A673 (cell line): ENCODE results near the gene CST5. TPM values are rescaled to one million over a fixed set of nuclear protein-coding genes. Genes with fewer than 3 reads are reported as not detected.

ENCODE experiments used
- BruUV-seq: library from RNA; stranded (reverse); fragments of 400-500 nt; replicated peaks from 2 replicates; lab custom pipeline; 2021; lab: Mats Ljungman, UMichigan
- CTCF ChIA-PET: fragments of 300-600 bp; sonication (Branson Sonifier 250); formaldehyde crosslinking; loops from one replicate; lab custom pipeline; 2022; ENCODE audit warnings: antibody characterized with exemption; lab: Charles Lee
- POLR2A ChIA-PET: fragments of 300-600 bp; sonication (Branson Sonifier 250); formaldehyde crosslinking; loops from one replicate; lab custom pipeline; 2022; ENCODE audit warnings: antibody characterized with exemption; ENCODE audit not compliant: low non-redundant PET; lab: Charles Lee
- DNase-seq: peaks from one replicate; pipeline ENCODE4 v3.0.0-alpha.2; 2015; ENCODE audit warnings: low spot score
- H3K27ac ChIP-seq: fragments of 200-600 bp; sonication (generic); 2 replicates; pipeline ENCODE4 v1.5.1; 2016; ENCODE audit warnings: mixed run types, low read depth, mild to moderate bottlenecking, mixed read lengths, antibody characterized with exemption, low read length; ENCODE audit not compliant: poor library complexity, severe bottlenecking
- H3K27me3 ChIP-seq: fragments of 200-600 bp; sonication (generic); replicated peaks from 2 replicates; pipeline ENCODE4 v1.6.1; 2017; ENCODE audit warnings: mixed run types, low read depth, mild to moderate bottlenecking, mixed read lengths, antibody characterized with exemption, low read length; ENCODE audit not compliant: insufficient read depth, poor library complexity
- H3K36me3 ChIP-seq: fragments of 200-600 bp; sonication (generic); 2 replicates; pipeline ENCODE4 v1.6.1; 2016; ENCODE audit warnings: mixed run types, mild to moderate bottlenecking, mixed read lengths, antibody characterized with exemption, low read length; ENCODE audit not compliant: insufficient read depth, poor library complexity, severe bottlenecking
- H3K4me1 ChIP-seq: fragments of 200-600 bp; sonication (generic); 2 replicates; pipeline ENCODE4 v1.6.1; 2017; ENCODE audit warnings: mixed run types, mild to moderate bottlenecking, mixed read lengths, antibody characterized with exemption, low read length; ENCODE audit not compliant: insufficient read depth, poor library complexity, severe bottlenecking
- H3K4me3 ChIP-seq: fragments of 200-600 bp; sonication (generic); 2 replicates; pipeline ENCODE4 v1.5.1; 2016; ENCODE audit warnings: low read depth, mixed run types, mild to moderate bottlenecking, mixed read lengths, low read length; ENCODE audit not compliant: poor library complexity, severe bottlenecking
- H3K9me3 ChIP-seq: fragments of 200-600 bp; sonication (generic); 2 replicates; pipeline ENCODE4 v1.6.1; 2016; ENCODE audit warnings: mixed run types, low read depth, mild to moderate bottlenecking, mixed read lengths, antibody characterized with exemption, low read length; ENCODE audit not compliant: poor library complexity, severe bottlenecking
- CTCF ChIP-seq: fragments of 300-800, 200-600 bp; sonication (generic); conservative IDR thresholded peaks from 2 replicates; pipeline ENCODE4 v1.5.1; 2017; ENCODE audit warnings: low read depth, mild to moderate bottlenecking, antibody characterized with exemption, low read length, moderate library complexity, mixed read lengths
- EZH2 ChIP-seq: fragments of 200-600 bp; sonication (generic); IDR thresholded peaks from 2 replicates; pipeline ENCODE4 v1.6.1; 2017; ENCODE audit warnings: borderline replicate concordance, low read depth, mild to moderate bottlenecking, mixed read lengths, antibody characterized with exemption, low read length; ENCODE audit not compliant: poor library complexity, severe bottlenecking
- intact Hi-C: fragments of 100-400 bp; cut with micrococcal nuclease; formaldehyde crosslinking; loops from one replicate; pipeline ENCODE4 v1.10.0; 2022; ENCODE audit not compliant: unreplicated experiment
- total RNA-seq: library from RNA; stranded (reverse); gene quantifications from 2 replicates; pipeline ENCODE4 v1.2.3, GENCODE V29; 2021

CST5 gene
- total RNA-seq, 1 experiment from 2014 or later, result not detected

GRCh38 chr20:23875606-23876237 lies 3.8 kb downstream of the CST5 start:
- POLR2A ChIA-PET, result no interaction called here
- DNase-seq, result no peak
- CTCF ChIA-PET, result no interaction called here
- H3K27ac ChIP-seq, result no peak overlapping the region
- H3K4me3 ChIP-seq, result no peak overlapping the region
- H3K9me3 ChIP-seq, result no peaks in the 10 kb centered on the region
- no TSS peak for BruUV-seq
- intact Hi-C loops, result no loop called here
- no peak for TF ChIP-seq EZH2
- TF ChIP-seq CTCF, result no peak
- H3K27me3 ChIP-seq, result peaks cover 6% of the 10 kb centered on the region
- H3K36me3 ChIP-seq, result no peaks in the 10 kb centered on the region
- no peaks in the 10 kb centered on the region for H3K4me1 ChIP-seq

DNA sequence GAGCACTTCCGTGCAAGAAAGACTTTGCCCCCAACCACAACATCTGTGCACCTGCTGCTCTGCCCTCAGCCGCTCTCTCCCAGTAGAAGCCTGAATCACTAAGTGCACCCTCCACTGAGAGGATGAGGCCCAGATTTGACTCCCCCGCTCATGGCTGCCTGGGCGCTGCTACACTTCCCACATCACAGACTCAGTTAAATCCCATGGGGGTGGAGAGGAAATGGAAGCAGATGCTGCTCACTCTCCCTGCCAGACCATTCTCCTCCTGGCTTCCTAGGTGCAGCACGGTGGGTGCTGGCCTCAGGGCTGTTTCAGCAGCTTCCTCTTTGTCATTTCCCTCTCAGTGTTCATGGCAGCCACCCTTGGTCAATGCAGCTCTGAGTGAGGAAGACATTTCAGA lies 4.8 kb downstream of the CST5 start:
- TF ChIP-seq CTCF, result no peak
- no peak for TF ChIP-seq EZH2
- Histone ChIP-seq H3K9me3 (no peaks in the 10 kb centered on the region), H3K27me3 (peaks cover under 1% of the 10 kb centered on the region), H3K4me1 (no peaks in the 10 kb centered on the region), H3K36me3 (no peaks in the 10 kb centered on the region), H3K27ac (no peak overlapping the region), H3K4me3 (no peak overlapping the region)
- ChIA-PET POLR2A (no interaction called here), CTCF (no interaction called here)
- DNase-seq, result peak; percentile 57
- BruUV-seq, result no TSS peak
- intact Hi-C loops, result no loop called here

GRCh38 chr20:23873370-23874015 lies 6.1 kb downstream of the CST5 start:
- TF ChIP-seq EZH2, result no peak
- no peak for TF ChIP-seq CTCF
- H3K4me1 ChIP-seq, result no peaks in the 10 kb centered on the region
- no TSS peak for BruUV-seq
- no peaks in the 10 kb centered on the region for H3K36me3 ChIP-seq
- H3K4me3 ChIP-seq, result no peak overlapping the region
- H3K9me3 ChIP-seq, result no peaks in the 10 kb centered on the region
- H3K27ac ChIP-seq, result no peak overlapping the region
- ChIA-PET POLR2A (no interaction called here), CTCF (no interaction called here)
- H3K27me3 ChIP-seq, result peaks cover 12% of the 10 kb centered on the region
- intact Hi-C loops, result no loop called here
- no peak for DNase-seq
